ENCODE results near the gene DNAJC11.
A peak's percentile ranks its signal among the peaks of the same experiment; 100 is the strongest.

DNAJC11 gene

DNA sequence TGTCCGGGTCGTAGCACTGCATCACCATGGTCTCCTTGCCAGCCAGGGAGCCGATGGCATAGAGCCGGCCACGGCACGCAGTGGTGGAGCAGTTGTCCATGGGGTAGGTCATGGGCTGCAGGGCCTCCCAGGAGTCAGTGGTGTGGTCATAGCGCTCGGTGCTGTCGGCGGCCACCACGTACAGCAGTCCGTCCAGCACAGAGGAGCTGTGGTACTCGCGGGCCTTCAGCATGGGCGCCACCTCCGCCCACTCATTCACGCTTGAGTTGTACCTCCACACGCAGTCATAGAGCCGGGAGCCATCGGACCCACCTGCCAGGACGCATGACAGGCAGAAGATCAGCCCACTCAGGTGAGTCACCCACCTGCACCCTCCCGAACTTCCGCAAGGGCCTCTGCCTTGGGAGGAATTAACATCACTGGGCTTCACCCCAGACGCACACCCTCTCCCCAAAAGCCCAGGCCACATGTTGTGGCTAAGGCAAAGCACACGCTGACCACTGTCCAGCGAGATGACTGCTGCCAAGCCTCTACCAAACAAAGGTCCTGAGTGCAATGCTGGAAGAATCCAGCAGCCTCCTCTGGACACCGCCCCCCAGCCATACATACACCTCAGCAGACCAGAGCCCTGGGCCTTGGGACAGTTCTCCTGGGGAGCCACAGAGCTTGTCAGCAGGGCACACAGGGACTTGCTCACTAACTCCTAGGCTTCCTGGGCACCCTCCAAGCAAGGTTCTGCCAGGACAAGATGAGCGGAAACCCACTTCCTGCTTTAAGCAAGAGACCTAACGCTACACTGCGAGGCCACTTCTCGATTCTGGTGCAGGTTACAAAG is 102.3 kb downstream of the DNAJC11 start:
- peak; percentile 43 for DNase-seq (ENCODE audit: low read depth)

DNA sequence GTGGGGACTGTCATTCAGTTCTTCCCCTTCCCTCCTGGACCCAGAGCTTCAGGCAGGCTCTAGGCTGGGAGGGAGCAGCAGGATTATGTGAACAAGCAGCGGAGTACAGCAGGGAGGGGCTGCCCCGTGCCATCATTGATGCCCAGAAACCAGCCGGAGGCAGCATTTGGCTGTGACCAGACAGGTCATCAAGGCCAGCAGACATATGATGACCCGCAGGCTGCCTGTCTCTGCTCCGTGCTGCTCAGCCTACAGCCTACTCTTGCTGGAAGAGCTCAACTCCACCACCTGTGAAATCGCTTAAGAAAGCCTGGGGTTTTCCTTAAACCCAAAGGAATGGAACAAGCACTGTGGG is 103.9 kb downstream of the DNAJC11 start:
- DNase-seq (ENCODE audit: low read depth), result no peak

DNA sequence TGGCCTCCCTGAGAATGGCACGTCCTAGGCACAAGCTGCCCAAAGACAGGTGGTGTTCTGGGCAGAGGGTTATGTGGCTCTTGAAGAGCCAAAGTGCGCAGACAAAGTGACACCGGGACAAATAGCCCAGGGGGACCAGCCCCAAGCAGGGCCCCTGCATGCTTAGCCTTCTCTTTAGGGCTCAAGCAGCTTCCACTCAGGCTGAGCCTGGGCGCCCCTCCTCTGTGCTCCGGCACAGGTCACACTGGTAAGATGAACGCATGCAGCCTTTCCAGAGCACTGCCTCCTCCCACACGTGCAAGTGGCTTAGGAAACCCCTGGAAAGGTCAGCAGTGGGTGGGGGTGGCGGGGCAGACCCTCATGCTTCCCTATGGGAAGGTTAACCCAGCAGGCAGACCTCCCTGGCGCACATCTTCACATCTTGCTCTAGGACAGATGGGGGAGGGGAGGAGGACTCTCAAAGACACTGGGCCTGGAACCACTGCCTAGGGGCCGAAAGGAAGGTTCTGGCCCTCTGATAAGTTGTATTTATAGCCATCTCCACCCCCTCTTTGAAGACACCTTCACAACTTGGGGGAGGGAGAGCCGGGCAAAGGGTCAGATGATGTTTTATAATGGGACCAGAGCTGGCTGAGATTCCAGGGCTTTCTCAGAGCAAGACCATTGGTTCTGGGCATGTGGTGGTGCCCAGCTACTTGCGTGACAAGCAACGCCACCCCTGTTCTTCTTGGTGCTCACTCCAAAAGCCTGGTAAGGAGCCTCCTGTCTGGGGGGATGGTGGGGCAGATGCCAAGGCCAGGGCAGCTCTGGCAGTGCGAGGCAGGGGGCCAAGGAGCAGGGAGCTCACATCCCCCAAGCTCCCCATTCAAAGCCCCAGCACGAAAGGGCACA is 104.5 kb downstream of the DNAJC11 start:
- DNase-seq (ENCODE audit: low read depth), result no peak

GRCh38 chr1:6596351-6596750 is 105.3 kb downstream of the DNAJC11 start:
- no peak for DNase-seq (ENCODE audit: low read depth)

GRCh38 chr1:6594977-6595740 is 106.5 kb downstream of the DNAJC11 start:
- no peak for DNase-seq (ENCODE audit: low read depth)

DNA sequence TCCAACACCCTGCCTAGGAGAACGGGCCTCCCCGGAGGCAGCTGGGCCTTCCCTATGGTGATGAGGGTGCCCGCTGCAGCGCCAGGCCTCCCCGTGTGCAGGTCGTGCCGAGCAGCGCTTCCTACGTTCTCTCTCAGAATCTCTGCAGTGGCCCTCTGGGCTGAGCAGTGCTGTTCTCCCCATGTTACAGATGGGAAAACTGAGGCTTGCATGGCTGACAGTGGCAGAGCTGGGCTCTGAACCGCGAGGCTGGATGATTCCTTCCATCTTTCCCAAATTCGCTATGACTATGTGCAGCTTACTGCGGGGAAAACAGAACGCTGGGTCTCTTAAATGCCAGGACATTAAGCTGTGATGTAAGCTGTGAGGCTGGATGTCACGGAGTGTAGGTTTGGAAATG is 107.8 kb downstream of the DNAJC11 start:
- DNase-seq (ENCODE audit: low read depth), result no peak

DNA sequence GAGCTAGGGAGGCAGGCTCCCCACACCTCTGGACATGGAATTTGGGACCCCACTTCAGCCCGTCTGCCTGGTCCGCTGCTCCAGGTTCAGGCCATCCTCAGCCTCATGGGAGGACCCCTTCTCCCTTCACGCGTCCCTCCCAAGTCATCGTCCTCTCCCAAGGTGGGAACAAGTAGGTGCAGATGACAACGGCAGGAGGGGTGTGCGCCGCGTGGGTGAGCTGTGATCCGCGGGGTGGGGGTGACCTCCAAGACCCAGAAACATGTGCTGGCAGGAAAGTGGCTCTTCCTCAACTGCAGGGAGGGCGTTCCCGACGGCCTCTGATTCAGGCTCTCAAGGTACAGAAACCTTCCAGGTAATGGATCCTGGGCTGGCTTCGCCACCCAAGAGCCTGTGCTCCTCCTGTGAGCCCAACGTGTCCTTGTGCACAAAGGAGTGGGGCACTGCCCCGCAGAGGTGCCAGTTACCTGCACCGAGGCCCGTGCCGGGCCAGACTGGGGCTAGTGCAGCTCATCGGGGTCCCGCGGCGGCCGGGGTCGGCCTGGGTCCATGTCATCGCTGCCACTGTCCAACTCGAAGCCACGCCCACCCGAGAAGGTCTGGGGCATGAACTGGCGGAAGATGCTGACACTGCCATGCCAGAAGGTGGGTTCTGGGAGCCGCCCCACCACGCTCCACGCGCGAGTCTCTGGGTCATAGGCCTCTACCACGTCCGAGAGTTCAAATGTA is 108.6 kb downstream of the DNAJC11 start:
- DNase-seq (ENCODE audit: low read depth), result no peak

DNA sequence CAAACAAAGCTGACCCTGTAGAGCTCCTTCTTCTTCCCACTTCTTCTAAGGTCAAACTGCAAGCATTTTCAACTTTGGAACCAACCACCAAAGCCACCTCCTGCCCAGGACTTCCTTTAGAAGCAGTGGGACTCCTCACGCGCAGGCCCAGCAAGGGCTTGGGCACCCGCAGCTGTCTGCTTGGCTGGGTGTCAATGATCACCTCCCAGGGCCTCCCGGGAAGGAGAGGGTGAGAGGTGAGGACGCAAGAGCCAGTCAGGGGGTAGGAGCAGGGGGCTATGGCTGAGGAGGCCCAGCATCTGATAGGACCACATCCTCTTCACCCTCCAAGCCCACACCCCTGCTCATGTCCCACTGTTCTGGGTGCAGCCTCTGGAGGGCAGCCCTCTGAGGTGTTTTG is 109.2 kb downstream of the DNAJC11 start:
- DNase-seq (ENCODE audit: low read depth), result no peak

DNA sequence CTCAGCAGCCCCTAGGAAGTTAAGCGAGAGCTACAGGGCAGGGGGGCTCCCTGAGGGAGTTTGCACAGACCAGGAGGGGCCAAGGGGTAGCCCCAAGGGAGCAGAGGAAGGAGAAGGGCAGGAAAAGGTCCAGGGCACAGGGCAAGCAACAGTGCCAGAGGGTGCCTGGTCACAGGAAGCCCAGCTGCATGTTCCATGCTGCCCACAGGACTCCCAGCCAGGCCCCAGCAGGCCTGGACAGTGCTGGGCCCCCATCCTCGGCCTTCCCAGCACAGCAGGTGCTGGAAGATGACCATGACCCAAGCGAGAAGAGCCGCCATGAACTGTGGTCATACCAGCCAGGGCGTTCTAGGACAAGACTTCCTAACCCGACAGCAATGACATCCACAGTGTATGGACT is 110.0 kb downstream of the DNAJC11 start:
- DNase-seq (ENCODE audit: low read depth), result no peak

GRCh38 chr1:6591222-6591621 is 110.4 kb downstream of the DNAJC11 start:
- DNase-seq (ENCODE audit: low read depth), result no peak

DNA sequence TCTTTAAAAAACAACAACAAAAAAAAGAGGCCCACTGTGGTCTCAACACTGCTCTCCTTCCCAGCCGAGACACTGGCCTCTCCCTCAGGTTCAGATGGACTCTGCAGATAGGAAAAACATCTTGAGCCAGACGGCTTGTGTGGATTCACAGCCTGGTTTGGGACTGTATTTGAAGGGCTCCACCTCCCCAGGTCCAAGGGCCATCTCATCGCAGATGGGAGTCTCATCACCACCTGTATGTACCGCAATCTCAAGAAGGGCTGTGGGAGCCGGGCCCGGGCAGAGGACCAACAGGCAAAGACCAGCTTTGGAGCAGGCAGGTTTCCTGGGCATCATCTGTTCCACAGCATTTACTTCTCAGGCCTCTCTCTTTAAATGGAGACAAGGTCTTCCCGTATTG is 111.6 kb downstream of the DNAJC11 start:
- no peak for DNase-seq (ENCODE audit: low read depth)

DNA sequence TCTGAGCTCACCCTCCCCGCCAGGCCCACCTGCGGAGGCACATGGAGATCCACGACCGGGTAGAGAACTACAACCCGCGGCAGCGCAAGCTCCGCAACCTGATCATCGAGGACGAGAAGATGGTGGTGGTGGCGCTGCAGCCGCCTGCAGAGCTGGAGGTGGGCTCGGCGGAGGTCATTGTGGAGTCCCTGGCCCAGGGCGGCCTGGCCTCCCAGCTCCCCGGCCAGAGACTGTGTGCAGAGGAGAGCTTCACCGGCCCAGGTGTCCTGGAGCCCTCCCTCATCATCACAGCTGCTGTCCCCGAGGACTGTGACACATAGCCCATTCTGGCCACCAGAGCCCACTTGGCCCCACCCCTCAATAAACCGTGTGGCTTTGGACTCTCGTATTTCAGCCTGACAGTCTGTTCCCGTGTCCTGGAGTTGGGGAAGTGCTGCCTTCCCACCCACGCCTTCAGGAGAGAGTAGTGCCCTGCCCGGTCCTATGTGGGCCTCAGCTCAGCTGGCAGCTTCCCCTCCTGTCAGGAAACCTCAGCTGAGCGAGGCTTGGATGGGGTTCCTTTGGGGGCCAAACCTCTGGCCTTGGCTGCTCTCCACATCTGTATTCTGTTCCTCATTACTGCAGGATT is 112.6 kb downstream of the DNAJC11 start:
- DNase-seq (ENCODE audit: low read depth), result no peak

GRCh38 chr1:6588128-6588892 is 113.3 kb downstream of the DNAJC11 start:
- DNase-seq (ENCODE audit: low read depth), result no peak

GRCh38 chr1:6587261-6588005 is 114.2 kb downstream of the DNAJC11 start:
- DNase-seq (ENCODE audit: low read depth), result no peak

GRCh38 chr1:6586404-6586816 is 115.2 kb downstream of the DNAJC11 start:
- DNase-seq (ENCODE audit: low read depth), result no peak

- no peak for DNase-seq (ENCODE audit: low read depth)
These were observed 115.8 kb downstream of the DNAJC11 start for GRCh38 chr1:6585841-6586240.

GRCh38 chr1:6585081-6585722 is 116.4 kb downstream of the DNAJC11 start:
- no peak for DNase-seq (ENCODE audit: low read depth)
